ENCODE measurements around the gene MAG. TPM values are rescaled to one million over a fixed set of nuclear protein-coding genes. Genes with fewer than 3 reads are reported as not detected.

MAG gene
- total RNA-seq, 1 experiment from 2014 or later: 0.46 TPM

GRCh38 chr19:35337097-35337983 is 45.4 kb downstream of the MAG start:
- POLR2A ChIA-PET: no interaction called here
- ATAC-seq: no peak
- no peaks in the 10 kb centered on the region for H3K9me3 Mint-ChIP-seq
- TF ChIP-seq FOXP1 (CRISPR knock-in tag; IDR thresholded peaks at IDR 0.05; ENCODE audit: borderline replicate concordance) (no peak), ZNF317 (CRISPR knock-in tag; IDR thresholded peaks at IDR 0.05; ENCODE audit: borderline replicate concordance, low read depth) (no peak), CDX4 (CRISPR knock-in tag; IDR thresholded peaks at IDR 0.05; ENCODE audit: borderline replicate concordance) (no peak), ZMAT4 (CRISPR knock-in tag; IDR thresholded peaks at IDR 0.05) (no peak), GRHL2 (CRISPR knock-in tag; IDR thresholded peaks at IDR 0.05; ENCODE audit: insufficient replicate concordance, severe bottlenecking) (no peak), HMGXB4 (CRISPR knock-in tag; IDR thresholded peaks at IDR 0.05) (no peak), RORB (CRISPR knock-in tag; IDR thresholded peaks at IDR 0.05) (no peak), IRF1 (CRISPR knock-in tag; IDR thresholded peaks at IDR 0.05) (no peak), HMGA2 (CRISPR knock-in tag; IDR thresholded peaks at IDR 0.05) (no peak), TEAD1 (CRISPR knock-in tag; IDR thresholded peaks at IDR 0.05) (no peak), ARID4B (CRISPR knock-in tag; IDR thresholded peaks at IDR 0.05; ENCODE audit: borderline replicate concordance) (no peak), TCF7 (CRISPR knock-in tag; IDR thresholded peaks at IDR 0.05; ENCODE audit: low read depth) (no peak), CTCF (IDR thresholded peaks at IDR 0.05) (no peak)
- CTCF ChIA-PET: interaction anchor here (1.1 kb wide), 1 partner anchor 15 kb away, joined by 4 read pairs; no protein-coding TSS in a partner anchor
- 0 out of 2 replicates have a peak, but pooled peaks cover 3% of the 10 kb centered on the region for H3K4me1 Mint-ChIP-seq
- H3K36me3 Mint-ChIP-seq: no peaks in the 10 kb centered on the region
- no peak overlapping the region for H3K4me3 Mint-ChIP-seq
- no peak for DNase-seq (ENCODE audit: low spot score)
- no peaks in the 10 kb centered on the region; the same call in 1 of the 2 replicates for H3K27me3 Mint-ChIP-seq (ENCODE audit: low read depth)
- H3K27ac Mint-ChIP-seq: peak overlapping the region; percentile 41; the same call in 1 of the 2 replicates

GRCh38 chr19:35337984-35338296 is 46.0 kb downstream of the MAG start:
- Mint-ChIP-seq H3K9me3 (no peaks in the 10 kb centered on the region), H3K4me3 (no peak overlapping the region), H3K27ac (peak overlapping the region; percentile 41; the same call in 1 of the 2 replicates), H3K4me1 (0 out of 2 replicates have a peak, but pooled peaks cover 3% of the 10 kb centered on the region), H3K27me3 (ENCODE audit: low read depth) (no peaks in the 10 kb centered on the region; the same call in 1 of the 2 replicates), H3K36me3 (no peaks in the 10 kb centered on the region)
- TF ChIP-seq STAT6 (CRISPR knock-in tag; conservative IDR thresholded peaks at IDR 0.05; ENCODE audit: low read depth) (no peak), SMAD4 (CRISPR knock-in tag; IDR thresholded peaks at IDR 0.05) (no peak), AR (CRISPR knock-in tag; IDR thresholded peaks at IDR 0.05) (no peak)
- ChIA-PET CTCF (no interaction called here), POLR2A (no interaction called here)
- DNase-seq (ENCODE audit: low spot score) (no peak), ATAC-seq (no peak)
